Fibroblast of lung (primary cell): ENCODE data around the gene JKAMP. TPM values are rescaled to one million over a fixed set of nuclear protein-coding genes. Genes with fewer than 3 reads are reported as not detected.

Source experiments
- DNase-seq, 2 donors: peaks; one replicate each; pipeline versions ENCODE4 v3.0.0 to v3.0.0-alpha.2; 2010; ENCODE audit warnings: low read depth in 2 of 2
- H2AFZ ChIP-seq: 2 replicates; pipeline ENCODE4 v1.5.1; 2012; ENCODE audit warnings: low read length, control low read depth, inconsistent platforms
- H3K27ac ChIP-seq: 2 replicates; pipeline ENCODE4 v1.5.1; 2011; ENCODE audit warnings: low read length, control low read depth; ENCODE audit not compliant: insufficient read depth
- H3K27me3 ChIP-seq: 2 replicates; pipeline ENCODE4 v1.5.1; 2011; ENCODE audit warnings: mild to moderate bottlenecking, low read length; ENCODE audit not compliant: control insufficient read depth, insufficient read depth
- H3K36me3 ChIP-seq: 2 replicates; pipeline ENCODE4 v1.5.1; 2011; ENCODE audit warnings: low read length; ENCODE audit not compliant: control insufficient read depth, insufficient read depth
- H3K4me1 ChIP-seq: 2 replicates; pipeline ENCODE4 v1.5.1; 2011; ENCODE audit warnings: low read length; ENCODE audit not compliant: control insufficient read depth, insufficient read depth; ENCODE audit errors: extremely low read depth
- H3K4me2 ChIP-seq: 2 replicates; pipeline ENCODE4 v1.5.1; 2011; ENCODE audit warnings: low read length, control low read depth; ENCODE audit not compliant: insufficient read depth; ENCODE audit errors: extremely low read depth
- H3K4me3 ChIP-seq, 4 experiments: fragments of 200-600 bp in 1 of 4; sonication (generic) in 1 of 4; replicated peaks in 1 of 4; 2 replicates each; pipeline ENCODE4 v1.5.1; 2011 to 2016; ENCODE audit warnings: low read length in 4 of 4, low read depth in 3 of 4, mild to moderate bottlenecking in 3 of 4, control low read depth in 2 of 4, inconsistent platforms in 1 of 4, mixed read lengths in 1 of 4; ENCODE audit not compliant: insufficient read depth in 1 of 4; ENCODE audit errors: control extremely low read depth in 1 of 4
- H3K79me2 ChIP-seq: 2 replicates; pipeline ENCODE4 v1.5.1; 2012; ENCODE audit warnings: mild to moderate bottlenecking, low read length, inconsistent platforms; ENCODE audit not compliant: control insufficient read depth, insufficient read depth
- H3K9ac ChIP-seq: 2 replicates; pipeline ENCODE4 v1.5.1; 2011; ENCODE audit warnings: mild to moderate bottlenecking, low read length, control low read depth; ENCODE audit not compliant: insufficient read depth
- H3K9me3 ChIP-seq: 2 replicates; pipeline ENCODE4 v1.5.1; 2012; ENCODE audit warnings: low read depth, low read length; ENCODE audit not compliant: control insufficient read depth, insufficient read depth
- H4K20me1 ChIP-seq: 2 replicates; pipeline ENCODE4 v1.5.1; 2011; ENCODE audit warnings: low read length; ENCODE audit not compliant: control insufficient read depth, insufficient read depth; ENCODE audit errors: extremely low read depth
- EZH2 ChIP-seq: IDR thresholded peaks from 2 replicates; pipeline ENCODE4 v1.5.1; 2012; ENCODE audit warnings: low read length, control low read depth, mild to moderate bottlenecking; ENCODE audit errors: missing control alignments
- polyA plus RNA-seq, 2 donors: library from polyadenylated mRNA; depleted of rRNA in 1 of 2; stranded (reverse) in 1 of 2; unstranded in 1 of 2; fragments of >200 nt; gene quantifications; 2 replicates each; pipeline ENCODE4 v1.2.1, GENCODE V29; 2011 to 2012; ENCODE audit warnings: missing spikeins in 1 of 2
- total RNA-seq: library from RNA; depleted of rRNA; stranded (reverse); fragments of >200 nt; gene quantifications from 2 replicates; pipeline ENCODE4 v1.2.1, GENCODE V29; 2014
- TF ChIP-seq, protein P1 (sequence below), 2 donors: IDR thresholded peaks in 1 of 2; conservative IDR thresholded peaks in 1 of 2; 1 replicate in 1 of 2; 2 replicates in 1 of 2; pipeline ENCODE4 v1.5.1; 2011 to 2012; ENCODE audit warnings: low read length in 2 of 2, control low read depth in 1 of 2, inconsistent platforms in 1 of 2, low read depth in 1 of 2, mild to moderate bottlenecking in 1 of 2

JKAMP gene
- total and polyA plus RNA-seq, 2 donors (not counting 1 experiment from before 2014, with no cell fraction given), result 80.1 to 207 TPM

DNA sequence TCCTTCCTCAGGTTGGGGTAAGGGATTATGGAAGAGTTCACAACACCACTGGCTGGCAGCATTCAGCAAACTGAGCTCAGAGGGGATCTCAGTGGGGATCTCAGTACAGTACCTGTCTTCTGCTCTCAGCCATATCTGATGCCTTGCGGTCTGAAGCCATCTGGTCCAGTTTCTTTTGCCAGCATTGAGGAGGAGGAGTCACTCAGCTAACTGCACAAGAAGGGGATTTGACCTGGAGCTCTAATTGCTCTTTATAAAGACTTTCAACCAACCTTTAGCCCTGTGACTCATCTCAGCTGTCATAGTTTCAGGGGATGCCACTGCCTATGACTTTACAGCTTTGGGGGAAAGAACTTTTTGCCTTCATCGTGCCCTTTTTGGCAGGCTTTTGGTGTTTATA lies 44.9 kb downstream of the JKAMP start:
- Histone ChIP-seq H3K27me3 (no peaks in the 10 kb centered on the region), H3K4me2 (no peak overlapping the region), H3K27ac (no peak overlapping the region), H3K79me2 (no peaks in the 10 kb centered on the region), H3K36me3 (no peaks in the 10 kb centered on the region), H3K4me3 (no peak overlapping the region), H3K9ac (no peak overlapping the region), H3K4me1 (no peaks in the 10 kb centered on the region), H4K20me1 (no peaks in the 10 kb centered on the region), H2AFZ (no peak overlapping the region), H3K9me3 (no peaks in the 10 kb centered on the region)
- DNase-seq, result no peak
- TF ChIP-seq, protein P1, sequence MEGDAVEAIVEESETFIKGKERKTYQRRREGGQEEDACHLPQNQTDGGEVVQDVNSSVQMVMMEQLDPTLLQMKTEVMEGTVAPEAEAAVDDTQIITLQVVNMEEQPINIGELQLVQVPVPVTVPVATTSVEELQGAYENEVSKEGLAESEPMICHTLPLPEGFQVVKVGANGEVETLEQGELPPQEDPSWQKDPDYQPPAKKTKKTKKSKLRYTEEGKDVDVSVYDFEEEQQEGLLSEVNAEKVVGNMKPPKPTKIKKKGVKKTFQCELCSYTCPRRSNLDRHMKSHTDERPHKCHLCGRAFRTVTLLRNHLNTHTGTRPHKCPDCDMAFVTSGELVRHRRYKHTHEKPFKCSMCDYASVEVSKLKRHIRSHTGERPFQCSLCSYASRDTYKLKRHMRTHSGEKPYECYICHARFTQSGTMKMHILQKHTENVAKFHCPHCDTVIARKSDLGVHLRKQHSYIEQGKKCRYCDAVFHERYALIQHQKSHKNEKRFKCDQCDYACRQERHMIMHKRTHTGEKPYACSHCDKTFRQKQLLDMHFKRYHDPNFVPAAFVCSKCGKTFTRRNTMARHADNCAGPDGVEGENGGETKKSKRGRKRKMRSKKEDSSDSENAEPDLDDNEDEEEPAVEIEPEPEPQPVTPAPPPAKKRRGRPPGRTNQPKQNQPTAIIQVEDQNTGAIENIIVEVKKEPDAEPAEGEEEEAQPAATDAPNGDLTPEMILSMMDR (conservative IDR thresholded peaks at IDR 0.05 in 1 of 2, IDR thresholded peaks at IDR 0.05 in 1 of 2; ENCODE audit: low read depth in 1 of 2, low read length in 2 of 2), result no peak

DNA sequence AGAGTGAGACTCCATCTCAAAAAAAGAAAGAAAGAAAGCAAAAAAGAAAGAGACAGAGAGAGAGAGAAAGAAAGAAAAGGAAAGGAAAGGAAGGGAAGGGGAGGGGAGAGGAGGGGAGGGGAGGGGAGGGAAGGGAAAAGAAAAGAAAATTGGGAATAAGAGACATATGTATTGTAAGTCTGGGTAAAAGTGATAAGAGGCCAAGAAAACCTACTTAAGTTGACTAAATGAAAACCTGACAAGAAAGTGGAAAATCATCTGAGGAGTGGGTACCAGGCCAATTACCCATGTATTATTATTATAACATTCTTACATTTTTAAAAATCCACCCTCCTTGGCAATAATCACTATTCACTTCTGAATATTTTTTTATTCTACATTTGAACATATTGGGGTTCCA lies 46.0 kb downstream of the JKAMP start:
- Histone ChIP-seq H2AFZ (no peak overlapping the region), H3K36me3 (no peaks in the 10 kb centered on the region), H3K79me2 (no peaks in the 10 kb centered on the region), H3K9me3 (no peaks in the 10 kb centered on the region), H3K4me3 (no peak overlapping the region), H3K4me2 (no peak overlapping the region), H3K4me1 (peaks cover 4% of the 10 kb centered on the region), H3K27me3 (no peaks in the 10 kb centered on the region), H3K9ac (no peak overlapping the region), H4K20me1 (no peaks in the 10 kb centered on the region), H3K27ac (no peak overlapping the region)
- TF ChIP-seq, protein P1 (conservative IDR thresholded peaks at IDR 0.05 in 1 of 2, IDR thresholded peaks at IDR 0.05 in 1 of 2; ENCODE audit: low read depth in 1 of 2, low read length in 2 of 2), result no peak
- TF ChIP-seq EZH2, result no peak
- DNase-seq, result no peak

DNA sequence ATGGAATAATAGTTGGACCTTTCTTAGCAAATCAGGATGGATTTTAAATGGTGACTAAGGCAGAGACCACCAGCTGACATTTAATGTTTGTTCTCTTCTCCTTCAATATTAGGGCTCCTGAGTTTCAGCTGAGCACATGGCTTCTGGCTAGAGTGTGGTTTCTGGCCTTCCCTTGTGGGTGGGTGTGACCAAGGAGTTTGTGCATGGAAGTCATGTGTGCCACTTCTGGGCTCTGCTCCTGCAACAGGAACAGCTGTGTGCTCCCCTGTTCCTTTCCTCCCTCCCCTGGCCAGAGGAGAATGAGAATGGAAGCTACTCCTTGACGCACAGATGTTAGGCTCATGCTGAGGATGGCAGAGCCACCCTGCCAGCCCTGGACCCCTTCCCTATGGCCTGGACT lies 48.1 kb downstream of the JKAMP start:
- TF ChIP-seq, protein P1 (conservative IDR thresholded peaks at IDR 0.05 in 1 of 2, IDR thresholded peaks at IDR 0.05 in 1 of 2; ENCODE audit: low read depth in 1 of 2, low read length in 2 of 2), result no peak
- TF ChIP-seq EZH2, result no peak
- DNase-seq, result no peak

More for the DNA sequence above, 48.1 kb downstream of the JKAMP start:
- no peak overlapping the region for H3K4me2 ChIP-seq
- H3K27ac ChIP-seq, result no peak overlapping the region
- H4K20me1 ChIP-seq, result no peaks in the 10 kb centered on the region
- H3K36me3 ChIP-seq, result no peaks in the 10 kb centered on the region
- no peak overlapping the region for H3K4me3 ChIP-seq
- no peak overlapping the region for H3K9ac ChIP-seq
- H3K4me1 ChIP-seq, result peaks cover 4% of the 10 kb centered on the region
- no peaks in the 10 kb centered on the region for H3K79me2 ChIP-seq
- H3K27me3 ChIP-seq, result no peaks in the 10 kb centered on the region
- no peak overlapping the region for H2AFZ ChIP-seq
- H3K9me3 ChIP-seq, result no peaks in the 10 kb centered on the region
